DOHH2 (cell line): Measurements from ENCODE around the gene SOWAHD.

Source experiments
- EZH2phosphoT487 ChIP-seq: fragments of 200-600 bp; sonication (generic); IDR thresholded peaks from 2 replicates; pipeline ENCODE4 v1.6.1; 2017; ENCODE audit warnings: borderline replicate concordance, mild to moderate bottlenecking, antibody characterized with exemption, low read length, moderate library complexity, mixed read lengths
- TF ChIP-seq, protein P1 (sequence below): fragments of 200-600 bp; sonication (generic); IDR thresholded peaks from one replicate; pipeline ENCODE4 v1.5.1; 2014; ENCODE audit warnings: antibody characterized with exemption, mild to moderate bottlenecking, low read depth, low read length; ENCODE audit not compliant: poor library complexity, severe bottlenecking

DNA sequence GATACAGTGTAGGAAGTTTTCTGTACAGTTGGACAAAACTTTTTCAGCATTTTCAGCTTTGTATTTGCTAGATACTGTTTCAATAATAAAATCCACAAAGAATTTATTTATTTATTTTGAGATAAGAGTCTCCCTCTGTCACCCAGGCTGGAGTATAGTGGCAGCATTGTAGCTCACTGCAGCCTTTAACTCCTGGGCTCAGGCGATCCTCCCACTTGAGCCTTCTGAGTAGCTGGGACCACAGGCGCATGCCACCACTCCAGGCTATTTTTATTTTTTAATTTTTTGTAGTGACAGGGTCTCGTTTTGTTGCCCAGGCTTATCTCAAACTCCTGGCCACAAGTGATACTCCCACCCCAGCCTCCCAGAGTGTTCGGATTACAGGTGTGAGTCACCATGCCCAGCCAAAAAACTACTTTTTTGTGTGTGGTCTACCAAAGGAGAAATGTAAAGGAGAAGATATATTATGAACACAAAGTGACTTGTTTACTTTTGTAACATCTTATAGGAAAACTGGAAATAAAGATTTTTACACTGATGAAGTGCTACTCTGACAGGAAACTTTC lies 13.0 kb upstream of the SOWAHD start:
- TF ChIP-seq, protein P1, sequence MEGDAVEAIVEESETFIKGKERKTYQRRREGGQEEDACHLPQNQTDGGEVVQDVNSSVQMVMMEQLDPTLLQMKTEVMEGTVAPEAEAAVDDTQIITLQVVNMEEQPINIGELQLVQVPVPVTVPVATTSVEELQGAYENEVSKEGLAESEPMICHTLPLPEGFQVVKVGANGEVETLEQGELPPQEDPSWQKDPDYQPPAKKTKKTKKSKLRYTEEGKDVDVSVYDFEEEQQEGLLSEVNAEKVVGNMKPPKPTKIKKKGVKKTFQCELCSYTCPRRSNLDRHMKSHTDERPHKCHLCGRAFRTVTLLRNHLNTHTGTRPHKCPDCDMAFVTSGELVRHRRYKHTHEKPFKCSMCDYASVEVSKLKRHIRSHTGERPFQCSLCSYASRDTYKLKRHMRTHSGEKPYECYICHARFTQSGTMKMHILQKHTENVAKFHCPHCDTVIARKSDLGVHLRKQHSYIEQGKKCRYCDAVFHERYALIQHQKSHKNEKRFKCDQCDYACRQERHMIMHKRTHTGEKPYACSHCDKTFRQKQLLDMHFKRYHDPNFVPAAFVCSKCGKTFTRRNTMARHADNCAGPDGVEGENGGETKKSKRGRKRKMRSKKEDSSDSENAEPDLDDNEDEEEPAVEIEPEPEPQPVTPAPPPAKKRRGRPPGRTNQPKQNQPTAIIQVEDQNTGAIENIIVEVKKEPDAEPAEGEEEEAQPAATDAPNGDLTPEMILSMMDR, result no peak
- no peak for TF ChIP-seq EZH2phosphoT487
